GM18519 (cell line): Measurements from ENCODE around the gene DNAJB2.
"Not testable (repeated sequence)": the region's sequence is repeated elsewhere in the genome, so short reads cannot be mapped to it uniquely, and the experiment has no call there.

Experiments used
- ATAC-seq: cut with Tn5 transposase; IDR thresholded peaks from one replicate; pipeline ENCODE4 v1.9.1; 2021; ENCODE audit warnings: mild to moderate bottlenecking, moderate library complexity; ENCODE audit not compliant: unreplicated experiment, low FRiP score

DNAJB2 gene

GRCh38 chr2:219297766-219298456 lies 18.7 kb downstream of the DNAJB2 start:
- ATAC-seq: no peak

GRCh38 chr2:219298759-219299371 lies 19.7 kb downstream of the DNAJB2 start:
- no peak for ATAC-seq

- ATAC-seq: no peak
Measured at GRCh38 chr2:219299372-219299760, 20.2 kb downstream of the DNAJB2 start.

GRCh38 chr2:219300022-219300421 lies 20.9 kb downstream of the DNAJB2 start:
- no peak for ATAC-seq

GRCh38 chr2:219302412-219302968 lies 23.3 kb downstream of the DNAJB2 start:
- ATAC-seq: no peak

GRCh38 chr2:219304223-219304622 lies 25.1 kb downstream of the DNAJB2 start:
- no peak for ATAC-seq

- ATAC-seq: no peak
Measured at GRCh38 chr2:219306047-219306446, 26.9 kb downstream of the DNAJB2 start.

GRCh38 chr2:219308142-219309101 lies 29.3 kb downstream of the DNAJB2 start:
- no peak for ATAC-seq

GRCh38 chr2:219309278-219309677 lies 30.1 kb downstream of the DNAJB2 start, which contains the start of gene PTPRN:
TSS of gene PTPRN (minus strand) at chr2:219309401. CDS start at chr2:219309332, 69 bp downstream.
- ATAC-seq: no peak

GRCh38 chr2:219312683-219313263 lies 33.6 kb downstream of the DNAJB2 start:
- not testable (repeated sequence) for ATAC-seq

- ATAC-seq: no peak
Measured at GRCh38 chr2:219314804-219315468, 35.8 kb downstream of the DNAJB2 start.

GRCh38 chr2:219323434-219323833 lies 44.3 kb downstream of the DNAJB2 start:
- no peak for ATAC-seq

GRCh38 chr2:219325136-219325535 lies 46.0 kb downstream of the DNAJB2 start:
- ATAC-seq: no peak

- no peak for ATAC-seq
Measured at GRCh38 chr2:219325657-219326315, 46.6 kb downstream of the DNAJB2 start.

GRCh38 chr2:219327719-219328118 lies 48.6 kb downstream of the DNAJB2 start:
- no peak for ATAC-seq

- ATAC-seq: no peak
Measured at GRCh38 chr2:219331560-219332213, 52.5 kb downstream of the DNAJB2 start.

- ATAC-seq: no peak
Measured at GRCh38 chr2:219332542-219332941, 53.4 kb downstream of the DNAJB2 start, which contains the start of gene RESP18. TSS of gene RESP18 (minus strand) at chr2:219332744.

- ATAC-seq: no peak
Measured at GRCh38 chr2:219334076-219334475, 54.9 kb downstream of the DNAJB2 start.

- ATAC-seq: no peak
Measured at GRCh38 chr2:219335373-219335786, 56.2 kb downstream of the DNAJB2 start.
